ENCODE data around the gene MYO1A.
A peak's percentile ranks its signal among the peaks of the same experiment; 100 is the strongest.

The MYO1A gene

DNA sequence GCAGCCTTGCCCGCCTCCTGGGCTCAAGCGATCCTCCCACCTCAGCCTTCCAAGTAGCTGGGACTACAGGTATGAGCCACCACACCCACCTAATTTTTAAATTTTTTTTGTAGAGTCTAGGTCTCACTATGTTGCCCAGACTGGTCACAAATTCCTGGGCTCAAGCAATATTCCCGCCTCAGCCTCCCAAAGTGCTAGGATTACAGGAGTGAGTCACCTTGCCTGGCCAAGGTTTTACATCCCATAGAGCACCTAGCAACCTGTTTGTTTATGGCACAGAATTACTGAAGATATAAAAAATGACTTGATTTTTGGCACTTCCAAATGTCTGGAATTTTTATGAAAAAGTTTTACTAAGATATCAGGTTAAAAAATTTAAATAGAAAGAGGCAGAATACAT is 16.5 kb downstream of the MYO1A start:
- TF ChIP-seq CTCF (IDR thresholded peaks at IDR 0.05; ENCODE audit: insufficient read depth, low read length, poor library complexity, severe bottlenecking): no peak
- TF ChIP-seq EZH2phosphoT487 (conservative IDR thresholded peaks at IDR 0.05; ENCODE audit: low read length): no peak
- H3K9ac ChIP-seq (ENCODE audit: low read length): no peak overlapping the region
- no peak overlapping the region for H3K4me3 ChIP-seq (ENCODE audit: insufficient read depth, low read length, poor library complexity, severe bottlenecking)
- no peaks in the 10 kb centered on the region for H3K27me3 ChIP-seq (ENCODE audit: low read length)
- H3K36me3 ChIP-seq (ENCODE audit: low read length): no peaks in the 10 kb centered on the region
- H3K27ac ChIP-seq (ENCODE audit: low read depth, low read length): no peak overlapping the region
- H3K79me2 ChIP-seq (ENCODE audit: insufficient read depth, low read length): no peaks in the 10 kb centered on the region
- no peak overlapping the region for H3K4me2 ChIP-seq (ENCODE audit: low read depth, low read length, poor library complexity, severe bottlenecking)
- H3K9me3 ChIP-seq (ENCODE audit: insufficient read depth, low read length): no peaks in the 10 kb centered on the region
- H3K9me2 ChIP-seq (replicated peaks; ENCODE audit: insufficient read depth, low read length): no peaks in the 10 kb centered on the region
- no peak overlapping the region for H2AFZ ChIP-seq (ENCODE audit: low read depth, low read length, severe bottlenecking)
- H3F3A ChIP-seq (ENCODE audit: insufficient read depth): no peaks in the 10 kb centered on the region
- H4K20me1 ChIP-seq (ENCODE audit: low read depth, low read length): no peaks in the 10 kb centered on the region

GRCh38 chr12:57031789-57032188 is 18.1 kb downstream of the MYO1A start:
- TF ChIP-seq EZH2phosphoT487 (conservative IDR thresholded peaks at IDR 0.05; ENCODE audit: low read length) (no peak), CTCF (IDR thresholded peaks at IDR 0.05; ENCODE audit: insufficient read depth, low read length, poor library complexity, severe bottlenecking) (no peak)
- Histone ChIP-seq H3K79me2 (ENCODE audit: insufficient read depth, low read length) (no peaks in the 10 kb centered on the region), H3K4me3 (ENCODE audit: insufficient read depth, low read length, poor library complexity, severe bottlenecking) (no peak overlapping the region), H3K27ac (ENCODE audit: low read depth, low read length) (no peak overlapping the region), H4K20me1 (ENCODE audit: low read depth, low read length) (no peaks in the 10 kb centered on the region), H3K9me2 (replicated peaks; ENCODE audit: insufficient read depth, low read length) (no peaks in the 10 kb centered on the region), H3K9ac (ENCODE audit: low read length) (no peak overlapping the region), H3K9me3 (ENCODE audit: insufficient read depth, low read length) (no peaks in the 10 kb centered on the region), H3K27me3 (ENCODE audit: low read length) (no peaks in the 10 kb centered on the region), H3K4me2 (ENCODE audit: low read depth, low read length, poor library complexity, severe bottlenecking) (no peak overlapping the region), H2AFZ (ENCODE audit: low read depth, low read length, severe bottlenecking) (no peak overlapping the region), H3K36me3 (ENCODE audit: low read length) (no peaks in the 10 kb centered on the region), H3F3A (ENCODE audit: insufficient read depth) (no peaks in the 10 kb centered on the region)

DNA sequence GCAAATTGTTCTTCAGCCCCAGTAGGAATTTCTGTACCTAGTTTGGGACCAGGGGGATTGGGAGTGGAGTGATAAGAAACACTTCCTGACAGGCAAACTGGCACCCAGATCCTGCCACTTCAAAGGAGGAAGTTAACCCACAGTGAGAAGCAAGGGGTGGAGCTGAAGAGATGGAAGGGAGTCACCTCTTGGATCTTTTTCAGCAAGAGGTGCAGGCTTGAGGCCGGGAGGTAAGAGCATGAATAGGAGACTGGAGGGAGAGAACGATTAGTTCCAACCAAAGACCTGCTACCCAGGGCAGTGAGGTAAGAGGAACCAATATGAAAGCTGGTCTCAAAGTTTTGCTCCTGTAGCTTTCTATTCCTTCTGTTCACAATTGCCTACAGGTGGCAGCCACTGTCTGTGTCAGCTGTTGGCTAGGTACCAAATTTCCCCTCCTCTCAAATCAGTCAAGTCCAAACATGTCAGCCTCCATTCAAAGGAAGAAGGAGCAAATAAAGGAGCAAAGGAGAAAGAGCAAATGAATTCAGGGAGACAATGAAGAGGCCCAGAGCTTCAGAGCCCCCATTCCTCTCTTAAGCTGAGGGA is 18.7 kb downstream of the MYO1A start:
- Histone ChIP-seq H3K79me2 (ENCODE audit: insufficient read depth, low read length) (no peaks in the 10 kb centered on the region), H3F3A (ENCODE audit: insufficient read depth) (no peaks in the 10 kb centered on the region), H3K4me2 (ENCODE audit: low read depth, low read length, poor library complexity, severe bottlenecking) (no peak overlapping the region), H3K9me2 (replicated peaks; ENCODE audit: insufficient read depth, low read length) (no peaks in the 10 kb centered on the region), H3K9me3 (ENCODE audit: insufficient read depth, low read length) (no peaks in the 10 kb centered on the region), H2AFZ (ENCODE audit: low read depth, low read length, severe bottlenecking) (no peak overlapping the region), H3K4me3 (ENCODE audit: insufficient read depth, low read length, poor library complexity, severe bottlenecking) (no peak overlapping the region), H3K27ac (ENCODE audit: low read depth, low read length) (no peak overlapping the region), H3K9ac (ENCODE audit: low read length) (no peak overlapping the region; the same call in 1 of the 2 replicates), H4K20me1 (ENCODE audit: low read depth, low read length) (no peaks in the 10 kb centered on the region), H3K27me3 (ENCODE audit: low read length) (no peaks in the 10 kb centered on the region), H3K36me3 (ENCODE audit: low read length) (no peaks in the 10 kb centered on the region)
- no peak for TF ChIP-seq EZH2phosphoT487 (conservative IDR thresholded peaks at IDR 0.05; ENCODE audit: low read length)
- peak; percentile 14 for TF ChIP-seq CTCF (IDR thresholded peaks at IDR 0.05; ENCODE audit: insufficient read depth, low read length, poor library complexity, severe bottlenecking)
